ENCODE results near the gene CNOT9. TPM values are rescaled to one million over a fixed set of nuclear protein-coding genes. Genes with fewer than 3 reads are reported as not detected.
A peak's percentile ranks its signal among the peaks of the same experiment; 100 is the strongest.

The CNOT9 gene
- total RNA-seq, 1 donor from 2014 or later, result 53.7 TPM

DNA sequence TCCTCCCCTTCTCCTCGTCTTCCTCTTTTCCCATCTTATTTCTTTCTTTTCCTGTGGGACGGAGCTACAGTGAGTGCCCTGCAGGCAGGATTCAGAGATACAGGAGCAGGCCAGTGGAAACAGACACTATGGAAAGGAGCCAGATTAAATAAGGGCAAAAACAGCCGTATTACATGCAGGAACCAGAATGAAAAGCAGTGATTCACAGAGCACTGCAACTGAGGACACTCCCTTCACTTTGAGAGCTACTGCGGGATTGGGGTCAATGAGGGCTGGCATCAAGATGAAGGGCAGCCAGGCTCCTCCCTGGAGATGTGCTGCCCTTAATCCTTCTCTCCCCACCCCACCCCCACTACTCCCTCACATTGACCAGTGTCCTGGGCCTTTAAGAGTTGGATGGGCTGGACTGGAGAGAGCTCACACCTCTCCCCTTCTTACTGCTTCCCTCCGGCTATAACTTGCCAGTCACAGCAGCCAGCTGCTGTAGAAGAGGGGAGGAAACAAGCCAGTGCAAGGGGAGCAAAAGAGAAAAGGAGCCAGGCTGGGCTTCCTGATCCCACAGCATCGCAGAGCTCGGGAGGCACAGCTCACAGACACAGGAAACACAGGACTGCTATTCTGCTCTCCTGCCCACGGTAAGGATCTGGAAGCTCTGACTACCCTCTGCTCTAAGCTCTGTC lies 38.9 kb downstream of the CNOT9 start, which contains the start of gene PLCD4:
Gene PLCD4, plus strand, starts transcription at position 464 of the 680 bp plus-strand sequence. CDS start 7,841 bp downstream, outside the sequence.
- Histone ChIP-seq H3K36me3 (ENCODE audit: control insufficient read depth, insufficient read depth, low read length) (no peaks in the 10 kb centered on the region), H3K4me3 (ENCODE audit: low read depth, low read length) (no peak within 1 kb of the TSS), H3K27me3 (ENCODE audit: control insufficient read depth, insufficient read depth, low read length) (no peaks in the 10 kb centered on the region)
- FAIRE-seq (peak; percentile 47), DNase-seq (ENCODE audit: low read depth) (peak; percentile 92)
- TF ChIP-seq, protein P1, sequence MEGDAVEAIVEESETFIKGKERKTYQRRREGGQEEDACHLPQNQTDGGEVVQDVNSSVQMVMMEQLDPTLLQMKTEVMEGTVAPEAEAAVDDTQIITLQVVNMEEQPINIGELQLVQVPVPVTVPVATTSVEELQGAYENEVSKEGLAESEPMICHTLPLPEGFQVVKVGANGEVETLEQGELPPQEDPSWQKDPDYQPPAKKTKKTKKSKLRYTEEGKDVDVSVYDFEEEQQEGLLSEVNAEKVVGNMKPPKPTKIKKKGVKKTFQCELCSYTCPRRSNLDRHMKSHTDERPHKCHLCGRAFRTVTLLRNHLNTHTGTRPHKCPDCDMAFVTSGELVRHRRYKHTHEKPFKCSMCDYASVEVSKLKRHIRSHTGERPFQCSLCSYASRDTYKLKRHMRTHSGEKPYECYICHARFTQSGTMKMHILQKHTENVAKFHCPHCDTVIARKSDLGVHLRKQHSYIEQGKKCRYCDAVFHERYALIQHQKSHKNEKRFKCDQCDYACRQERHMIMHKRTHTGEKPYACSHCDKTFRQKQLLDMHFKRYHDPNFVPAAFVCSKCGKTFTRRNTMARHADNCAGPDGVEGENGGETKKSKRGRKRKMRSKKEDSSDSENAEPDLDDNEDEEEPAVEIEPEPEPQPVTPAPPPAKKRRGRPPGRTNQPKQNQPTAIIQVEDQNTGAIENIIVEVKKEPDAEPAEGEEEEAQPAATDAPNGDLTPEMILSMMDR (IDR thresholded peaks at IDR 0.05; ENCODE audit: insufficient read depth, low read length, severe bottlenecking), result no peak

DNA sequence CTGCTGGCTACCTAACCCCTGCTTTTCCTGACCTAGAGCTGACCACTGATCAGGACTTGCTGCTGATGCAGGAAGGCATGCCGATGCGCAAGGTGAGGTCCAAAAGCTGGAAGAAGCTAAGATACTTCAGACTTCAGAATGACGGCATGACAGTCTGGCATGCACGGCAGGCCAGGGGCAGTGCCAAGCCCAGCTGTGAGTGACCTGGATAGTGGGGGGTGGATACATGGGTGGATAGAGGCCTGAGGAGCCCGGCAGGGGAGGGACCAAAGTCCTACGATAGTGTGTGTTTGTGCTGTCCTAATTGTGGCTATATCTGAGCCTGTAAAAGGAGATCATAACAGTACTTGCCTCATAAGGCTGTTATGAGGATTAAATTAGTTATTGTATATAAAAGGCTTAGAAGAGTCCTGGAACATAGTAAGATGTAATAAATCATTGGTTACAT lies 47.3 kb downstream of the CNOT9 start:
- Histone ChIP-seq H3K4me3 (ENCODE audit: low read depth, low read length) (no peak overlapping the region), H3K36me3 (ENCODE audit: control insufficient read depth, insufficient read depth, low read length) (no peaks in the 10 kb centered on the region), H3K27me3 (ENCODE audit: control insufficient read depth, insufficient read depth, low read length) (no peaks in the 10 kb centered on the region)
- TF ChIP-seq, protein P1 (IDR thresholded peaks at IDR 0.05; ENCODE audit: insufficient read depth, low read length, severe bottlenecking), result no peak
- FAIRE-seq (no peak), DNase-seq (ENCODE audit: low read depth) (no peak)

DNA sequence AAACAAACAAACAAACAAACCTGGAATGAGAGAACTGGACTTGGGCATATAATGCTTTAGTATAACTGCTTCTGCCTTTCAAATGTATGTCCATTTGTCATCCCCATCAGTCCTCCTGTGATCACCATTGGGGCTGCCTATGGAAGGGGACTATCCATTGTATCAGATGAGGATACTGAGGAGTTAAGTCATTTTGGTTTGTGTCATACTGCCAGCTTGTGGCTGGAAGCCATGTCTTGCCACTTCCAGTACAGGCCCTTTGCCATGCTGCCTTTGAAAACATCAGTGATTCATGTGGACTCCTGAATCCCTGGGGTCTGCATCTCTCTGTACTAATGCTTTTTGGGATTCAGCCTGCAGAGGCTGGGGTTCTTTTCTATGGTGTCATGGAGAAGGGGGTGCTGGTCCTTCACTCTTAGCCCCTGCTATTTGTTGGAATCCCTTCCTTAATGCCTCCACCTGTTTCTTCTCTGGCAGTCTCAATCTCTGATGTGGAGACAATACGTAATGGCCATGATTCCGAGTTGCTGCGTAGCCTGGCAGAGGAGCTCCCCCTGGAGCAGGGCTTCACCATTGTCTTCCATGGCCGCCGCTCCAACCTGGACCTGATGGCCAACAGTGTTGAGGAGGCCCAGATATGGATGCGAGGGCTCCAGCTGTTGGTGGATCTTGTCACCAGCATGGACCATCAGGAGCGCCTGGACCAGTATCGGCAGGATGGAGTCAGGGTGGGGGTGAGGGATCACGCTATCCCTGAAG lies 49.6 kb downstream of the CNOT9 start:
- FAIRE-seq (no peak), DNase-seq (ENCODE audit: low read depth) (peak; percentile 27)
- H3K36me3 ChIP-seq (ENCODE audit: control insufficient read depth, insufficient read depth, low read length), result no peaks in the 10 kb centered on the region
- TF ChIP-seq, protein P1 (IDR thresholded peaks at IDR 0.05; ENCODE audit: insufficient read depth, low read length, severe bottlenecking), result no peak
- no peaks in the 10 kb centered on the region for H3K27me3 ChIP-seq (ENCODE audit: control insufficient read depth, insufficient read depth, low read length)
- no peak overlapping the region for H3K4me3 ChIP-seq (ENCODE audit: low read depth, low read length)

DNA sequence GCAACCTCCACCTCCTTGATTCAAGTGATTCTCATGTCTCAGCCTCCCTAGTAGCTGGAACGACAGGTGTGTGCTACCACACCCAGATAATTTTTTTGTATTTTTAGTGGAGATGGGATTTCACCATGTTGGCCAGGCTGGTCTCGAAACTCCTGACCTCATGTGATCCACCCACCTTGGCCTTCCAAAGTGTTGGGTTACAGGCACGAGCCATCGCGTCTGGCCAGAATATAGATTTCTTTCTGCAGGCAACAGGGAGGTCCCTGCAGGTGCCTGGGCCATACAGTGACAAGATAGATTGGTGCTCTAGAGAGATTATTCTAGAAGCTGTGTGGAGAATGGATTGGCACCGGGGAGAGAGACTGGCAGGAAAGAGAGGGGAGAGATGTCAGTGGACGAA lies 52.4 kb downstream of the CNOT9 start:
- TF ChIP-seq, protein P1 (IDR thresholded peaks at IDR 0.05; ENCODE audit: insufficient read depth, low read length, severe bottlenecking), result no peak
- FAIRE-seq, result no peak

DNA sequence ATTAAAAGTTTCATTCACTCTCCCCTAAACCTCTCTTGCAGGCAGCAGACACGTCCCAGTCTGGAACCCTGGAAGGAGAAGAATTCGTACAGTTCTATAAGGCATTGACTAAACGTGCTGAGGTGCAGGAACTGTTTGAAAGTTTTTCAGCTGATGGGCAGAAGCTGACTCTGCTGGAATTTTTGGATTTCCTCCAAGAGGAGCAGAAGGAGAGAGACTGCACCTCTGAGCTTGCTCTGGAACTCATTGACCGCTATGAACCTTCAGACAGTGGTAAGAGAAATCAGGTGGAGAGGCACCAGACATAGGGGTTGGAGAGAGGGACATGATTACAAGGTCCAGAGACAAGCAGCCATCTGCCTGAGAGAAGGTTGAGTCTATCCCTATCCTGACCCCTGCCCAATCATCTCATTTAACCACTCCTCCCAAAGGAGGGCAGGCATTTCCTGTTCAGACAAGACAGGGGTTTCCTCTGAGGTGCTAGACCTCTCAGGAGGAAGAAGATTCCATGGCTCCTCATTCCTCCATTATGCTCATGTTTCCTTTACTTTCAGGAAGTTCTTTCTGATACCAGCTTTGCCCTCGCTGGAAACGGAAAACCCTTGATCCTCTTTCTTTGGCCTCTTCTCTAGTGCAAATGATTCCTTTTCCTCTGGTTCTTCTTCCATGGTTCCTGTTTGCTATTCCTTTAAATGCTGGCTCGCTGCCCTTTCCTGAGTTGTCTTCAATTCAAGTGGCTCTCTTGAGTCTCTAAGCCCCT lies 54.1 kb downstream of the CNOT9 start:
- no peak for FAIRE-seq
- DNase-seq (ENCODE audit: low read depth), result peak; percentile 29
- Histone ChIP-seq H3K4me3 (ENCODE audit: low read depth, low read length) (no peak overlapping the region), H3K36me3 (ENCODE audit: control insufficient read depth, insufficient read depth, low read length) (no peaks in the 10 kb centered on the region), H3K27me3 (ENCODE audit: control insufficient read depth, insufficient read depth, low read length) (no peaks in the 10 kb centered on the region)
- TF ChIP-seq, protein P1 (IDR thresholded peaks at IDR 0.05; ENCODE audit: insufficient read depth, low read length, severe bottlenecking), result no peak

More for the DNA sequence above, 52.4 kb downstream of the CNOT9 start:
- no peak for DNase-seq (ENCODE audit: low read depth)
- Histone ChIP-seq H3K27me3 (ENCODE audit: control insufficient read depth, insufficient read depth, low read length) (no peaks in the 10 kb centered on the region), H3K4me3 (ENCODE audit: low read depth, low read length) (no peak overlapping the region), H3K36me3 (ENCODE audit: control insufficient read depth, insufficient read depth, low read length) (no peaks in the 10 kb centered on the region)

Data from bronchial epithelial cell (primary cell).